ENCODE results near the gene PTPRK.

The PTPRK gene

GRCh38 chr6:128499079-128499731 is 21.2 kb downstream of the PTPRK start:
- no peak for DNase-seq (ENCODE audit: extremely low read depth, low read depth)
- no peak for TF ChIP-seq CTCF (IDR thresholded peaks at IDR 0.05; ENCODE audit: low read depth, low read length)

GRCh38 chr6:128498234-128498633 is 22.2 kb downstream of the PTPRK start:
- TF ChIP-seq CTCF (IDR thresholded peaks at IDR 0.05; ENCODE audit: low read depth, low read length), result no peak
- no peak for DNase-seq (ENCODE audit: extremely low read depth, low read depth)

- no peak for DNase-seq (ENCODE audit: extremely low read depth, low read depth)
- no peak for TF ChIP-seq CTCF (IDR thresholded peaks at IDR 0.05; ENCODE audit: low read depth, low read length)
Measured at GRCh38 chr6:128495536-128496333, 24.7 kb downstream of the PTPRK start.

GRCh38 chr6:128494440-128494839 is 26.0 kb downstream of the PTPRK start:
- no peak for DNase-seq (ENCODE audit: extremely low read depth, low read depth)
- TF ChIP-seq CTCF (IDR thresholded peaks at IDR 0.05; ENCODE audit: low read depth, low read length), result no peak

GRCh38 chr6:128493877-128494276 is 26.5 kb downstream of the PTPRK start:
- TF ChIP-seq CTCF (IDR thresholded peaks at IDR 0.05; ENCODE audit: low read depth, low read length), result no peak
- no peak for DNase-seq (ENCODE audit: extremely low read depth, low read depth)

GRCh38 chr6:128492386-128492785 is 28.0 kb downstream of the PTPRK start:
- DNase-seq (ENCODE audit: extremely low read depth, low read depth), result no peak
- no peak for TF ChIP-seq CTCF (IDR thresholded peaks at IDR 0.05; ENCODE audit: low read depth, low read length)

- peak; percentile 61 for DNase-seq (ENCODE audit: extremely low read depth, low read depth)
- TF ChIP-seq CTCF (IDR thresholded peaks at IDR 0.05; ENCODE audit: low read depth, low read length), result no peak
Measured at GRCh38 chr6:128491610-128492206, 28.7 kb downstream of the PTPRK start.

Measured in AG09319 (cell line).